HepG2 (cell line): ENCODE measurements around the gene LIPT1. TPM values are rescaled to one million over a fixed set of nuclear protein-coding genes. Genes with fewer than 3 reads are reported as not detected.

ENCODE experiments used
- CHD2 ChIP-seq: IDR thresholded peaks from 2 replicates; pipeline ENCODE4 v1.6.1; 2011; ENCODE audit warnings: low read depth, low read length, improper control_type of control experiment
- EHMT2 ChIP-seq: fragments of 200-600 bp; sonication (generic); IDR thresholded peaks from 2 replicates; pipeline ENCODE4 v1.7.0; 2017; ENCODE audit warnings: antibody characterized with exemption, low read depth, low read length, borderline replicate concordance
- FOXK2 ChIP-seq: fragments of 450-650 bp; IDR thresholded peaks from 2 replicates; pipeline ENCODE4 v1.6.1; 2016
- GTF3A ChIP-seq: sonication (generic); formaldehyde crosslinking; conservative IDR thresholded peaks from 2 replicates; pipeline ENCODE4 v1.4.0; 2020; ENCODE audit warnings: mild to moderate bottlenecking, missing genetic modification reagents
- HIVEP1 ChIP-seq: sonication (generic); formaldehyde crosslinking; IDR thresholded peaks from 2 replicates; pipeline ENCODE4 v1.4.0; 2020; ENCODE audit warnings: mild to moderate bottlenecking, missing genetic modification reagents
- MTA3 ChIP-seq: sonication (generic); formaldehyde crosslinking; IDR thresholded peaks from 2 replicates; pipeline ENCODE4 v1.4.0; 2020; ENCODE audit warnings: missing genetic modification reagents
- PPARG ChIP-seq: conservative IDR thresholded peaks from 2 replicates; pipeline ENCODE4 v1.6.1; 2016; ENCODE audit warnings: missing biosample characterization, missing genetic modification reagents
- RFX3 ChIP-seq: IDR thresholded peaks from 2 replicates; pipeline ENCODE4 v1.6.1; 2016; ENCODE audit warnings: missing biosample characterization, missing genetic modification reagents
- SIN3A ChIP-seq: IDR thresholded peaks from 2 replicates; pipeline ENCODE4 v1.6.1; 2011; ENCODE audit warnings: low read depth, mild to moderate bottlenecking, control low read depth, low read length, borderline replicate concordance
- SIX4 ChIP-seq: sonication (generic); formaldehyde crosslinking; IDR thresholded peaks from 2 replicates; pipeline ENCODE4 v1.4.0; 2020; ENCODE audit warnings: missing genetic modification reagents
- SP5 ChIP-seq: IDR thresholded peaks from 2 replicates; pipeline ENCODE4 v1.6.1; 2016; ENCODE audit warnings: low read depth, borderline replicate concordance
- SRSF9 ChIP-seq: fragments of 200-400 bp; formaldehyde crosslinking; IDR thresholded peaks from 2 replicates; pipeline ENCODE4 v1.6.1; 2018; ENCODE audit warnings: borderline replicate concordance, mild to moderate bottlenecking, low read depth, low read length; ENCODE audit not compliant: insufficient read depth, poor library complexity, severe bottlenecking
- SRY ChIP-seq: sonication (generic); formaldehyde crosslinking; IDR thresholded peaks from 2 replicates; pipeline ENCODE4 v1.8.0; 2022; ENCODE audit warnings: mild to moderate bottlenecking, missing genetic modification reagents
- ZFP1 ChIP-seq: IDR thresholded peaks from 2 replicates; pipeline ENCODE4 v1.6.1; 2016
- ZFP90 ChIP-seq: sonication (generic); formaldehyde crosslinking; IDR thresholded peaks from 2 replicates; pipeline ENCODE4 v1.8.0; 2022; ENCODE audit warnings: missing genetic modification reagents, mild to moderate bottlenecking, inconsistent platforms, borderline replicate concordance
- ZNF441 ChIP-seq: sonication (generic); formaldehyde crosslinking; IDR thresholded peaks from 2 replicates; pipeline ENCODE4 v1.7.0; 2021; ENCODE audit warnings: missing genetic modification reagents, borderline replicate concordance
- ZNF780A ChIP-seq: sonication (generic); formaldehyde crosslinking; IDR thresholded peaks from 2 replicates; pipeline ENCODE4 v1.8.0; 2022; ENCODE audit warnings: mild to moderate bottlenecking, missing genetic modification reagents, moderate library complexity
- polyA plus RNA-seq, 8 experiments: library from polyadenylated mRNA; depleted of rRNA in 3 of 8; stranded (reverse) in 7 of 8; unstranded in 1 of 8; fragments of >200 nt; fragmentation: Illumina TruSeq in 4 of 8; extraction: Trizol in 4 of 8; gene quantifications; 2 replicates each; pipeline versions ENCODE4 v1.2.1 to v1.2.3, GENCODE V29; 2011 to 2016; ENCODE audit warnings: low read depth in 4 of 8, missing spikeins in 1 of 8, mixed read lengths in 1 of 8; ENCODE audit not compliant: insufficient read depth in 1 of 8
- total RNA-seq, 5 experiments: library from RNA; depleted of rRNA; stranded (reverse); fragments of >200 nt; fragmentation: Illumina TruSeq; extraction: Trizol; gene quantifications; 2 replicates each; pipeline ENCODE4 v1.2.3, GENCODE V29; 2016; ENCODE audit warnings: low read depth in 1 of 5
- TF ChIP-seq, protein P1 (sequence below): sonication (generic); formaldehyde crosslinking; IDR thresholded peaks from 2 replicates; pipeline ENCODE4 v1.4.0; 2020; ENCODE audit warnings: mild to moderate bottlenecking, missing genetic modification reagents
- TF ChIP-seq, protein P2 (sequence below): sonication (generic); formaldehyde crosslinking; conservative IDR thresholded peaks from 2 replicates; pipeline ENCODE4 v1.8.0; 2022; ENCODE audit warnings: missing genetic modification reagents
- TF ChIP-seq, protein P3 (sequence below): sonication (generic); formaldehyde crosslinking; IDR thresholded peaks from 2 replicates; pipeline ENCODE4 v1.5.0; 2020; ENCODE audit warnings: mild to moderate bottlenecking, missing genetic modification reagents, borderline replicate concordance
- TF ChIP-seq, protein P4 (sequence below): sonication (generic); formaldehyde crosslinking; IDR thresholded peaks from 2 replicates; pipeline ENCODE4 v1.4.0; 2020; ENCODE audit warnings: missing genetic modification reagents

Gene LIPT1
- total and polyA plus RNA-seq, 2 of the 13 experiments (the other 11 are each of a cell fraction or from before 2014, with no cell fraction given), result 8.0 to 9.6 TPM

DNA sequence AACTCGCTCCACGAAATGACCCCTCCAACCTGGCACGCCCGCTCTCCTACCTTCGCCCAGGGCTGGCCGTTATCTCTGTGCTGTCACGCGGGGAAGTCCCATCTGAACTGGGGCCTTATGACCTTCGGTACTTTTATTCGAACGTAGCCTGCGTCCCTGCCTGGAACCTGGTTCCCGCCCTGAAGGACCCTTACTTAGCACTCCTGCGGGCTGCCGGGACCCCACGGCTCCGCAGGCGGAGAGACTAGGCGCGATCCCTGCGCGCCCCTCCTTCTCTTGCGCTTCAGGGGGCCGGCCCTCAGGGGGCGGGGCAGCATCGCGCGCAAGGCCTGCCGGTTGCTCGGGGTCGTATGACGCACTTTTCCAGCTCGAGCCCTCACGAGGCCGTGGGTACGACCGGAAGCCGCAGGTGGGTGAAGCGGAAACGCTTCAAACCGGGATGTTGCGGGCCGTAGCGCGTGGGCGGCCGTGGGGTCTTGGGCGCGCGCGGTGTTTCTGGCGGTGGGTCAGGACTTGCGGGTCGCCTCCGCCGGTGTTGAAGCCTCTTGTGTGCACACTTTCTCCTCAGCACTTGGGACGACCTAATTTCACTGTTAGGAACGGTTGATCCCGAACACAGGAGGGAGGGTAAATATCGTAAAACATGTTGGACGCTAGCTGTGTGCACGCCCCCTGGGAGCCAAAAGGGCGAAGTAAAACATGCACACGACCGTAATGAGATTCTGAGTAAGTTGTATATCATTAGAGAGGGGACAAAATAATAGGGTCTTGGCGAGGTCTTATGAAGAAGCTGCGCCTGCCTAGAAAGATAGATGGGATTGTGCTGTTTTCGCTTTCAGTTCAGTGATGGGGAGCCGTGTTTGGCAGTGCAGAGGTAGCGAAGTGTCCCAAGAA, at the start of gene LIPT1, which contains the start of gene TSGA10 (continued):
- TF ChIP-seq RFX3 (CRISPR knock-in tag) (no peak), ZFP1 (CRISPR knock-in tag) (peak; percentile 85; the same call in 1 of the 2 replicates), EHMT2 (no peak), SIN3A (peak; percentile 94; the same call in 1 of the 2 replicates), GTF3A (CRISPR knock-in tag) (peak; percentile 96), ZNF441 (CRISPR knock-in tag) (peak; percentile 91; the same call in 1 of the 2 replicates), ZNF780A (CRISPR knock-in tag) (peak; percentile 78; the same call in 1 of the 2 replicates), CHD2 (peak; percentile 76), SRSF9 (no peak), FOXK2 (peak; percentile 69; the same call in 1 of the 2 replicates), PPARG (CRISPR knock-in tag) (peak; percentile 51; the same call in 1 of the 2 replicates), ZFP90 (CRISPR knock-in tag) (peak; percentile 97), SIX4 (CRISPR knock-in tag) (peak; percentile 82), HIVEP1 (CRISPR knock-in tag) (peak; percentile 96), MTA3 (no peak), SRY (CRISPR knock-in tag) (peak; percentile 97), SP5 (CRISPR knock-in tag) (peak; percentile 96)
- TF ChIP-seq, protein P1, sequence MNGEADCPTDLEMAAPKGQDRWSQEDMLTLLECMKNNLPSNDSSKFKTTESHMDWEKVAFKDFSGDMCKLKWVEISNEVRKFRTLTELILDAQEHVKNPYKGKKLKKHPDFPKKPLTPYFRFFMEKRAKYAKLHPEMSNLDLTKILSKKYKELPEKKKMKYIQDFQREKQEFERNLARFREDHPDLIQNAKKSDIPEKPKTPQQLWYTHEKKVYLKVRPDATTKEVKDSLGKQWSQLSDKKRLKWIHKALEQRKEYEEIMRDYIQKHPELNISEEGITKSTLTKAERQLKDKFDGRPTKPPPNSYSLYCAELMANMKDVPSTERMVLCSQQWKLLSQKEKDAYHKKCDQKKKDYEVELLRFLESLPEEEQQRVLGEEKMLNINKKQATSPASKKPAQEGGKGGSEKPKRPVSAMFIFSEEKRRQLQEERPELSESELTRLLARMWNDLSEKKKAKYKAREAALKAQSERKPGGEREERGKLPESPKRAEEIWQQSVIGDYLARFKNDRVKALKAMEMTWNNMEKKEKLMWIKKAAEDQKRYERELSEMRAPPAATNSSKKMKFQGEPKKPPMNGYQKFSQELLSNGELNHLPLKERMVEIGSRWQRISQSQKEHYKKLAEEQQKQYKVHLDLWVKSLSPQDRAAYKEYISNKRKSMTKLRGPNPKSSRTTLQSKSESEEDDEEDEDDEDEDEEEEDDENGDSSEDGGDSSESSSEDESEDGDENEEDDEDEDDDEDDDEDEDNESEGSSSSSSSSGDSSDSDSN (CRISPR knock-in tag), result peak; percentile 90
- TF ChIP-seq, protein P2, sequence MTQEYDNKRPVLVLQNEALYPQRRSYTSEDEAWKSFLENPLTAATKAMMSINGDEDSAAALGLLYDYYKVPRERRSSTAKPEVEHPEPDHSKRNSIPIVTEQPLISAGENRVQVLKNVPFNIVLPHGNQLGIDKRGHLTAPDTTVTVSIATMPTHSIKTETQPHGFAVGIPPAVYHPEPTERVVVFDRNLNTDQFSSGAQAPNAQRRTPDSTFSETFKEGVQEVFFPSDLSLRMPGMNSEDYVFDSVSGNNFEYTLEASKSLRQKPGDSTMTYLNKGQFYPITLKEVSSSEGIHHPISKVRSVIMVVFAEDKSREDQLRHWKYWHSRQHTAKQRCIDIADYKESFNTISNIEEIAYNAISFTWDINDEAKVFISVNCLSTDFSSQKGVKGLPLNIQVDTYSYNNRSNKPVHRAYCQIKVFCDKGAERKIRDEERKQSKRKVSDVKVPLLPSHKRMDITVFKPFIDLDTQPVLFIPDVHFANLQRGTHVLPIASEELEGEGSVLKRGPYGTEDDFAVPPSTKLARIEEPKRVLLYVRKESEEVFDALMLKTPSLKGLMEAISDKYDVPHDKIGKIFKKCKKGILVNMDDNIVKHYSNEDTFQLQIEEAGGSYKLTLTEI (CRISPR knock-in tag), result no peak
- TF ChIP-seq, protein P3, sequence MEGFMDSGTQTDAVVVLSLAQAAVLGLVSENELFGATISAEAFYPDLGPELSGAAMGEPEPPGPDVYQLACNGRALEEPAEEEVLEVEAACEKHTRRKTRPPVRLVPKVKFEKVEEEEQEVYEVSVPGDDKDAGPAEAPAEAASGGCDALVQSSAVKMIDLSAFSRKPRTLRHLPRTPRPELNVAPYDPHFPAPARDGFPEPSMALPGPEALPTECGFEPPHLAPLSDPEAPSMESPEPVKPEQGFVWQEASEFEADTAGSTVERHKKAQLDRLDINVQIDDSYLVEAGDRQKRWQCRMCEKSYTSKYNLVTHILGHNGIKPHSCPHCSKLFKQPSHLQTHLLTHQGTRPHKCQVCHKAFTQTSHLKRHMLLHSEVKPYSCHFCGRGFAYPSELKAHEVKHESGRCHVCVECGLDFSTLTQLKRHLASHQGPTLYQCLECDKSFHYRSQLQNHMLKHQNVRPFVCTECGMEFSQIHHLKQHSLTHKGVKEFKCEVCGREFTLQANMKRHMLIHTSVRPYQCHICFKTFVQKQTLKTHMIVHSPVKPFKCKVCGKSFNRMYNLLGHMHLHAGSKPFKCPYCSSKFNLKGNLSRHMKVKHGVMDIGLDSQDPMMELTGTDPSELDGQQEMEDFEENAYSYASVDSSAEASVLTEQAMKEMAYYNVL (CRISPR knock-in tag), result 0 out of 2 replicates have a peak, but pooled peaks have one; percentile 34
- TF ChIP-seq, protein P4, sequence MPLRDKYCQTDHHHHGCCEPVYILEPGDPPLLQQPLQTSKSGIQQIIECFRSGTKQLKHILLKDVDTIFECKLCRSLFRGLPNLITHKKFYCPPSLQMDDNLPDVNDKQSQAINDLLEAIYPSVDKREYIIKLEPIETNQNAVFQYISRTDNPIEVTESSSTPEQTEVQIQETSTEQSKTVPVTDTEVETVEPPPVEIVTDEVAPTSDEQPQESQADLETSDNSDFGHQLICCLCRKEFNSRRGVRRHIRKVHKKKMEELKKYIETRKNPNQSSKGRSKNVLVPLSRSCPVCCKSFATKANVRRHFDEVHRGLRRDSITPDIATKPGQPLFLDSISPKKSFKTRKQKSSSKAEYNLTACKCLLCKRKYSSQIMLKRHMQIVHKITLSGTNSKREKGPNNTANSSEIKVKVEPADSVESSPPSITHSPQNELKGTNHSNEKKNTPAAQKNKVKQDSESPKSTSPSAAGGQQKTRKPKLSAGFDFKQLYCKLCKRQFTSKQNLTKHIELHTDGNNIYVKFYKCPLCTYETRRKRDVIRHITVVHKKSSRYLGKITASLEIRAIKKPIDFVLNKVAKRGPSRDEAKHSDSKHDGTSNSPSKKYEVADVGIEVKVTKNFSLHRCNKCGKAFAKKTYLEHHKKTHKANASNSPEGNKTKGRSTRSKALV (CRISPR knock-in tag), result peak; percentile 81
